Prostate gland (tissue), 2 donors: ENCODE results near the gene PIEZO2.

Experiments used
- CTCF ChIP-seq, 4 experiments: fragments of 200-600 bp in 2 of 4; fragments of 450-650 bp in 2 of 4; sonication (generic) in 2 of 4; IDR thresholded peaks; 1 replicate in 3 of 4; 2 replicates in 1 of 4; pipeline ENCODE4 v1.5.1; 2016 to 2019; ENCODE audit warnings: antibody characterized with exemption in 4 of 4, mild to moderate bottlenecking in 2 of 4, moderate library complexity in 2 of 4
- POLR2A ChIP-seq: fragments of 450-650 bp; IDR thresholded peaks from one replicate; pipeline ENCODE4 v1.6.1; 2016; ENCODE audit warnings: antibody characterized with exemption, mild to moderate bottlenecking
- POLR2AphosphoS5 ChIP-seq: sonication (generic); formaldehyde crosslinking; IDR thresholded peaks from one replicate; pipeline ENCODE4 v1.6.1; 2017; ENCODE audit warnings: antibody characterized with exemption

DNA sequence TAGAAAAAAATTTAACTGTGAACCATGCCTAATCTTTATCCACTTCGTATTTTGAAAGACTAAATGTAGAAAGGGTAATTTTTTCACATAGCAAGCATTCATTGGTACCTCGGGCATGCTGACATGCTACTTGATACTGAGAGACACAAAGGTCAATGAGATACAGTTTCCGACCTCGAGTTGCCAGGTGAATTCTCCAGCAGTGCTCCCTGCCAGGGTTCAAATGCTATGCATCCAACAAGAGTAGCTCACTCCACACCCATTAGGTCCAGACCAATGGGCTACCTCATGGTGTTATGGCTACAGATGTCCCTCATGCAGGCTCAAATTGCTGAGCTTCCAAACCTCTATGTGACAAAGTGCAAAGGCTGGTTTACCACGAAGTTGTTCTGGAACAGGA is 305.8 kb downstream of the PIEZO2 start:
- TF ChIP-seq CTCF (IDR thresholded peaks at IDR 0.05) (no peak), POLR2A (no peak), POLR2AphosphoS5 (no peak)
